Testis (tissue), 2 donors: Measurements from ENCODE around the gene ARL6IP4.

Experiments used
- CTCF ChIP-seq, 3 experiments: fragments of 450-650 bp in 2 of 3; fragments of 200-600 bp in 1 of 3; sonication (generic) in 1 of 3; IDR thresholded peaks; one replicate each; pipeline ENCODE4 v1.5.1; 2016 to 2019; ENCODE audit warnings: antibody characterized with exemption in 3 of 3, mild to moderate bottlenecking in 2 of 3, moderate library complexity in 1 of 3
- POLR2A ChIP-seq: fragments of 450-650 bp; IDR thresholded peaks from one replicate; pipeline ENCODE4 v1.6.1; 2017; ENCODE audit warnings: antibody characterized with exemption, mild to moderate bottlenecking, moderate library complexity

- TF ChIP-seq POLR2A (no peak), CTCF (IDR thresholded peaks at IDR 0.05) (no peak)
Observed at GRCh38 chr12:122961531-122962329, 18.8 kb upstream of the ARL6IP4 start.
